KMS-11 (cell line): Measurements from ENCODE around the gene FXR2.

Source experiments
- H2AFZ ChIP-seq: fragments of 200-600 bp; sonication (generic); 2 replicates; pipeline ENCODE4 v1.6.1; 2016; ENCODE audit warnings: antibody characterized with exemption, mixed run types, low read depth
- H3K27ac ChIP-seq: fragments of 200-600 bp; sonication (generic); 2 replicates; pipeline ENCODE4 v1.6.1; 2016; ENCODE audit warnings: mild to moderate bottlenecking, mixed run types
- H3K27me3 ChIP-seq: fragments of 200-600 bp; sonication (generic); 2 replicates; pipeline ENCODE4 v1.6.1; 2017; ENCODE audit warnings: mild to moderate bottlenecking, low read depth, mixed run types, moderate library complexity; ENCODE audit not compliant: insufficient read depth
- H3K36me3 ChIP-seq: fragments of 200-600 bp; sonication (generic); 2 replicates; pipeline ENCODE4 v1.6.1; 2017; ENCODE audit warnings: mild to moderate bottlenecking, mixed run types; ENCODE audit not compliant: insufficient read depth
- H3K4me1 ChIP-seq: fragments of 200-600 bp; sonication (generic); 2 replicates; pipeline ENCODE4 v1.6.1; 2016; ENCODE audit warnings: mild to moderate bottlenecking, low read depth, mixed run types; ENCODE audit not compliant: poor library complexity, severe bottlenecking
- H3K4me2 ChIP-seq: fragments of 200-600 bp; sonication (generic); 2 replicates; pipeline ENCODE4 v1.7.0; 2016; ENCODE audit warnings: mild to moderate bottlenecking, mixed run types
- H3K4me3 ChIP-seq: fragments of 200-600 bp; sonication (generic); IDR thresholded peaks from 2 replicates; pipeline ENCODE4 v1.6.1; 2017; ENCODE audit warnings: low read depth, low read length, mixed read lengths; ENCODE audit not compliant: insufficient read depth
- H3K79me2 ChIP-seq: fragments of 200-600 bp; sonication (generic); 2 replicates; pipeline ENCODE4 v1.6.1; 2016; ENCODE audit warnings: low read depth, mixed run types; ENCODE audit not compliant: insufficient read depth
- H3K9ac ChIP-seq: fragments of 200-600 bp; sonication (generic); 2 replicates; pipeline ENCODE4 v1.6.1; 2016; ENCODE audit warnings: mild to moderate bottlenecking, mixed run types
- H4K20me1 ChIP-seq: fragments of 200-600 bp; sonication (generic); 2 replicates; pipeline ENCODE4 v1.6.1; 2016; ENCODE audit warnings: mild to moderate bottlenecking, mixed run types; ENCODE audit not compliant: insufficient read depth
- CTCF ChIP-seq: fragments of 200-600 bp; sonication (generic); conservative IDR thresholded peaks from 2 replicates; pipeline ENCODE4 v1.6.1; 2017; ENCODE audit warnings: low read depth, mild to moderate bottlenecking, antibody characterized with exemption, low read length, moderate library complexity, mixed read lengths

The FXR2 gene

GRCh38 chr17:7556627-7557026 is 58.1 kb downstream of the FXR2 start:
- Histone ChIP-seq H3K9ac (no peak overlapping the region), H3K4me1 (peaks cover 2% of the 10 kb centered on the region), H3K79me2 (no peaks in the 10 kb centered on the region), H3K36me3 (no peaks in the 10 kb centered on the region), H4K20me1 (no peaks in the 10 kb centered on the region), H3K4me2 (no peak overlapping the region), H3K4me3 (no peak overlapping the region), H2AFZ (no peak overlapping the region), H3K27ac (no peak overlapping the region), H3K27me3 (no peaks in the 10 kb centered on the region)
- TF ChIP-seq CTCF: no peak

GRCh38 chr17:7555320-7555948 is 59.3 kb downstream of the FXR2 start:
- no peaks in the 10 kb centered on the region for H3K79me2 ChIP-seq
- H3K36me3 ChIP-seq: no peaks in the 10 kb centered on the region
- H3K27ac ChIP-seq: no peak overlapping the region
- H3K4me2 ChIP-seq: no peak overlapping the region
- no peak overlapping the region for H3K9ac ChIP-seq
- H4K20me1 ChIP-seq: no peaks in the 10 kb centered on the region
- no peak for TF ChIP-seq CTCF
- no peak overlapping the region for H3K4me3 ChIP-seq
- no peak overlapping the region for H2AFZ ChIP-seq
- H3K27me3 ChIP-seq: no peaks in the 10 kb centered on the region
- H3K4me1 ChIP-seq: peaks cover 2% of the 10 kb centered on the region

GRCh38 chr17:7553356-7553755 is 61.3 kb downstream of the FXR2 start:
- no peak for TF ChIP-seq CTCF
- Histone ChIP-seq H4K20me1 (no peaks in the 10 kb centered on the region), H2AFZ (no peak overlapping the region), H3K4me3 (no peak overlapping the region), H3K4me1 (peaks cover 2% of the 10 kb centered on the region), H3K9ac (no peak overlapping the region), H3K27me3 (no peaks in the 10 kb centered on the region), H3K79me2 (no peaks in the 10 kb centered on the region), H3K4me2 (no peak overlapping the region), H3K36me3 (no peaks in the 10 kb centered on the region), H3K27ac (no peak overlapping the region)

- no peak for TF ChIP-seq CTCF
- Histone ChIP-seq H2AFZ (no peak overlapping the region), H3K4me3 (no peak overlapping the region), H3K27me3 (no peaks in the 10 kb centered on the region), H3K36me3 (no peaks in the 10 kb centered on the region), H3K4me2 (no peak overlapping the region), H3K27ac (no peak overlapping the region), H3K79me2 (no peaks in the 10 kb centered on the region), H3K9ac (no peak overlapping the region), H3K4me1 (peaks cover 2% of the 10 kb centered on the region), H4K20me1 (no peaks in the 10 kb centered on the region)
These were observed 62.1 kb downstream of the FXR2 start for GRCh38 chr17:7552621-7553051.
